Measurements from ENCODE around the gene FOXJ1.

Gene FOXJ1

DNA sequence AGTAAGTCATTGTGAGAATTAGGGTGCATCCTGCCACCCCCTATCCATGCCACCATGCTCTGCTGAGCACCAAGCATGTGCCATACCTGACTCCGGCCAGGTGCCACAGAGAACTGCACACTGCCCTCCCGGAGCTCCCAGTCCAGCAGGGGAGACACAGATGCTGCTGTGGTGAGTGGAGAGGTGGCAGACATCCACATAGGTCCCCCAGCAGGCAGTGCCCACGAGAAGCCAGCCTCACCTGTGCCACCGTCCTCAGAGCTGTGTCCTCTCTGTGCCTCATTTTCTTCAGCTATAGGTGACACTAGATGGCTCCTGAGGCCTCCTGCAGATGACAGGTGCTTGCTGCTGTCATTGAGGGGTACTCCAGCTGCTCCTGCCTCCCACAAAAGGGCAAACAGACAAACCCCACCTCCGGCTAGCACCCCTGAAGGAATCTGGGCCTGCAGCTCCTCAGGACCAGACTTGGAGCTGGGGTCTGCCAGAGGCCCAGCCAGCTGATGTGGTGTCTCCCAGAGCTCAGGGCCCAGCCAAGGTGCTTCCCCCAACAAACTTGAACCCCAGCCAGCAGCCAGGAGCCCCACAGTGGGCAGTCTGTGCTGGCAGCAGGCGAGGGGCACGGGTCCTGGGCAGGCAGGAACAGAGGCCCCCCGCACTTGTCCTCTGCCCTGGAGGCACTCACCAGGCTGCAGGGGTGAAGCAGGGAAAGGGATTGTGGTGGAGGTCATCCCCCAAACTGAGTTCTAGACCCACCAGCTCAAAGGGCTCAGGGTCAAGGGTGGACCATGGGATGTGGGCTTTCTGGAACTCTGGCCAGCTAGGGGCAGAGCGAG, 17.1 kb downstream of the FOXJ1 start:
- DNase-seq (ENCODE audit: low read depth): no peak

DNA sequence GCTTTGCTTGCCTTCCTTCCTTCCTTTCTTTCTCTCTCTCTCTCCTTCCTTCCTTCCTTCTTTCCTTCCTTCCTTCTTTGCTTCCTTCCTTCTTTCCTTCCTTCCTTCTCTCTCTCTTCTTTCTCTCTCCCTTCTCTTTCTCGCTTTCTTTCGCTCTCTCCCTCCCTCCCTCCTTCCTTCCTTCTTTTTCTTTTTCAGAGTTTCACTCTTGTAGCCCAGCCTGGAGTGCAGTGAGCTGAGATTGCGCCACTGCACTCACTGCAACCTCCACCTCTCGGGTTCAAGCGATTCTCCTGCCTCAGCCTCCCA, 17.9 kb downstream of the FOXJ1 start:
- DNase-seq (ENCODE audit: low read depth): no peak

DNA sequence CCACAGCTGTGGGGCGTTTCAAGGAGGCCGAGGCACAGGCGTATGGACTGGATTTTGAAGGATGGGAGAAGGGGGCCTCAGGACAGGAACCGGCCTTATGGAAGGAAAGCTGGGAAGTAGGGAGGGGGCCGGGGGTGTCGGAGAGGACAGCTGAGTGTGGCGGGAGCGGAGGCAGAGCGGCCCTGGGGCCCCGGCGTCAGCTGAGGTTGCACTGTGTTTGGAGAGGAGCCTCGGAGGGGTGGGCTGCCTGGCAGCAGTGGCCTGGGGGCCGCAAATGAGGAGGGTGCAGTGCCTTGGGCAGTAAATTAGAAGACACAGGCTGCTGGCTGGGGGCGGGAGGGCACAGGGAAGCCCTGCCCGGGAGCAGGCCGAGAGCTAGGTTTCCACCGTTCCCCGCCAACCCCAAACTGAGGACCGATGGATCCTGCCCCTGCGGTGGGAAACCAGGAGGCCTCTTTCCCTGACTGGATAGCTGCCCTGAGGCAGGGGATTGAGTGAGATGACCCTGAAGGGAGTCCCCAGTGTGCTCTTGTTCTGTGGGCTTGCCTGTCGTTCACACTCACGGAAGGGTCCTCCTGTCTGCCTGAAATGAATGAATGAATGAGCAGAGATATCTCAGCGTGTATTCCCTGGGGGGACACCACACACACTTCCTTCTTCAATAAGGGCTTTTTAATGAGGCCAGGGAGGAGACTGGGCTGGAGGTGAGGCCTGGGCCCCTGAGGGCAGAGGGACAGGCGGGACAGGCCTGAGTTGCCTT, 18.4 kb downstream of the FOXJ1 start:
- DNase-seq (ENCODE audit: low read depth): no peak

DNA sequence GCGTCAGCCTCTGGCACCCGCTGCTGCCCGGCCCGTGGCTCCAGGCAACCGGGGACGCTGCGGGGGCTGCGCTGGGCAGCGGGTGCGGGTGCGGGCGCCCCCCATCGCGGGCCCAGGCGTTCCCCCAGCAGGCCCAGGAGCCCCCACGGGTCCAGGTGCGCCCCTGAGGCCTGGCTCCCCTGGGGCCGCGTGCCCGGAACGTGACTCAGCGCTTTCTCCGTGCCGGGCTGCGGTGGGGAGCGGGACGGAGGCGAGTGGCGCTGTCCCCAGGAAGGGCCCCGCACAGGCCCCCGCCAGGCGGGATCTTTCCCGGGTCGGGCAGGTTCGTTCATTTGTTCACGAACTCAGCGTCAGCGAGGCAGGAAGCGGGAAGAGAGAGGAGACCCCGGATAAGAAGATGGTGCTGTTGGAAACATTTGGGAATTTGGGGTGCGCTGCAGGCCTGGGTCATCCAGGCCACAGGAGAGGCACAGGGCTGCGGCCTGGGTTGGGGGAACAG, 19.1 kb downstream of the FOXJ1 start:
- DNase-seq (ENCODE audit: low read depth): no peak

DNA sequence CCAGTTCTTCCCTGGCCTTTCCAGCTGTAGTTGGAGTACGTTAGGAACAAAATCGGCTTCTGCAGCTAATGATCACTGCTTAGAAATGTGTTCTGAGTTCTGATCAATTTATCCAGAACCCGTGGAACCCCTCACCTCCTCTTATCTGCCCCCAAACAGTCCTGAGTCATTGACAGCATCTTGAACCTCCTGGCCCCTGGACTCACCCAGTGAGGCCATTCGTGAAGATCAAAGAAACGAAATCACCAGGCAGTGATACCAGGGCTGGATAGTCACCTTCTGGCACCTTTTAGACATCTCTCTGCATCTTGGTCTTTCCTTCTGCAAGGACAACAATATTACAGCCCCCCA, 20.4 kb downstream of the FOXJ1 start:
- no peak for DNase-seq (ENCODE audit: low read depth)

DNA sequence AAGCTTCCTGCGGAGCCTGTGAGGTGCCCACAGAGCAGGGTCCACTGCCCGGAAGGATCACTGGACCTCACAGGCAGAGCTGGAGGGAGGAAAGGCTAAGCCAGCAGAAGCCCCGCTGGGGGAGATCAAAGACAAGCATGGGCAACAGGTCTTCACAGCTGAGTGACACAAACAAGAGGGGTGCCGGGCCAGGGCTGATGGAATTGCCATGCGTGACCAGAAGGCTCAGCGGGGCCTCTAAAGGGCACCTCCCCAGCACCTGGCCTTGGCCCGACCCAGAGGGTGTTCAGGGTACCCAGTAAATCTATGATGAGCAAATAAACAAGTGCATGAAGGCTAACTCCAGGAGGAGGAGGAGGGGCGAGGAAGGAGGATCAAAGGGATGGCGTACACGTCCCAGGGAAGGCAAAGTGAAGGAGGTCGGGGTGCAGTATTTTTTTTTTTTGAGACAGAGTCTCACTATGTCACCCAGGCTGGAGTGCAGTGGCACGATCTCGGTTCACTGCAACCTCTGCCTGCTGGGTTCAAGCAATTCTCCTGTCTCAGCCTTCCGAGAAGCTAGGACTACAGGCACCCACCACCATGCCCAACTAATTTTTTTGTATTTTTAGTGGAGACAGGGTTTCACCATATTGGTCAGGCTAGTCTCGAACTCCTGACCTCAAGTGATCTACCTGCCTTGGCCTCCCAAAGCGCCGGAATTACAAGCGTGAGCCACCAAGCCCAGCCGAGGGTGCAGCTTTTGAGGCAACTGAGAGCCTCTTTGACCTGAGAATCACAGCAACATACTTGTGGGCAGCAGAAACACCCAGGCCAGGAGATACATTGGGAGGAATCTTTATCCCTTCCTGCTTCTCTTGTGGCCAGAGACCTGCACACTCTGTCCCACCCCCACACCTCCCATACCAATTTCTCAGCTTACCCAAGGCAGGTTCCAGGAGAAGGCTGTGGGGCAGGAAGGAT, 21.4 kb downstream of the FOXJ1 start:
- no peak for DNase-seq (ENCODE audit: low read depth)

DNA sequence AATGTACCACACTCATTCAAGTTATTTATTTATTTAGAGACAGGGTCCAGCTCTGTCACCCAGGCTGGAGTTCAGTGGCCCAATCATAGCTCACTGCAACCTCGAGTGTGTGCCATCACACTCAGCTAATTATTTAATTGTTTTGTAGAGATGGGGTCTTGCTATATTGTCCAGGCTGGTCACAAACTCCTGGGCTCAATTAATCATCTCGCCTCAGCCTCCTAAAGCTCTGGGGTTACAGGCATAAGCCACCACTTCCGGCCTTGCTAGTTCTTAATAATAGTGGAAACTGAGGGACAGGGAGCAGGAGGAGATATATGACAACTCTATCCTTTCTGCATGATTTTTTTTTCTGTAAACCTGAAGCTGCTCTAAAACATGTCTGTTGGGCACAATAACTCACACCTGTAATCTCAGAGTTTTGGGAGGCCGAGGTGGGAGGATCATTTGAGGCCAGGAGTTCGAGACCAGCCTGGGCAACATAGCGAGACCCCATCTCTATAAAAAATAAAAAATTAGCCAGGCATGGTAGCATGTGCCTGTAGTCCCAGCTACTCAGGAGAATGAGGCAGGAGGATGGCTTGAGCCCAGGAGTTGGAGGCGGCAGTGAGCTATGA, 25.8 kb downstream of the FOXJ1 start:
- no peak for DNase-seq (ENCODE audit: low read depth)

DNA sequence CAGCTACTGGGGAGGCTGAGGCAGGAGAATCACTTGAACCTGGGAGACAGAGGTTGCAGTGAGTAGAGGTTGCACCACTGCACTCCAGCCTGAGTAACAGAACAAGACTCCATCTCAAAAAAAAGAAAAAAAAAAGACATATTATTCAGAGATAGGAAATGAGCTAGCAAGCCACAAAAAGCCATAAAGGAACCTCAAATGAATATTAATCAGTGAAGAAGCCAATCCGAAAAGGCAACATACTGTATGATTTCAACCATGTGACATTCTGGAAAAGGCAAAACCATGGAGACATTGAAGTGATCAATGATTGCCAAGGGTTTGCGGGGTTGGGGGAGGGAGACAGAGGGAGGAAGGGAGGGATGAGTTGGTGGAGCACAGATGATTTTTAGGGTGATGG, 29.1 kb downstream of the FOXJ1 start:
- no peak for DNase-seq (ENCODE audit: low read depth)

DNA sequence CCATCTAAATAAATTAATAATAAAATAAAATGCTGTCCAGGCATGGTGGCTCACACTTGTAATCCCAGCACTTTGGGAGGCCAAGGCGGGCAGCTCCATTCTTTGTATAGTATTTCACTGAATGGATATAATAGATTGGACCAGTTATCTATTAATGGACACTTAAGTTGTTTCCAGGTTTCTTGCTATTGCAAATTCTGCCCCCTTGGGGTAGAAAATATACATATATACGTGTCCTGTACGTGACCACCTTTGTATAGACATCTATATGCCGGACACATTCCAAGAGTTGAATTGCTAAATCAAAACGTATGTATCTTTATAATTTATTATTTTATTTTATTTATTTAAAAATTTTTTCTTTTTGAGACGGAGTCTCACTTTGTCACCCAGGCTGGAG, 33.5 kb downstream of the FOXJ1 start:
- DNase-seq (ENCODE audit: low read depth): no peak

DNA sequence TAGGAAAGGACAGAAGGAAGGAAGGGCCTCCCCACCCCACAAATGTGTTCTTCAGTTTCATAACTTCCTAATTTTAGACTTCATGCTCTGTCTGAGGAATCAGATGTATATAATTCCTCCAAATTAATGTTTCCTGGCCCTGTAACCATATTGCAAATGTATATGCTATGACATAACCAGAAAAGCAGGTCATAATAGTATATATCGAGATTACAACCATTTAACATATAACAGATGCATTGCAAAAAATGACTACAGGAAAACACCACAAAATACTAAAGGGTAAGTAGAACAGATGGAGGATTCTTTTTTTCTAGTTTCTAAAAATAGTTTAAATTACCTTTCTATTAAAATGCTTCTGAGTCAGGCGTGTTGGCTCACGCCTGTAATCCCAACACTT, 34.3 kb downstream of the FOXJ1 start:
- DNase-seq (ENCODE audit: low read depth): no peak

DNA sequence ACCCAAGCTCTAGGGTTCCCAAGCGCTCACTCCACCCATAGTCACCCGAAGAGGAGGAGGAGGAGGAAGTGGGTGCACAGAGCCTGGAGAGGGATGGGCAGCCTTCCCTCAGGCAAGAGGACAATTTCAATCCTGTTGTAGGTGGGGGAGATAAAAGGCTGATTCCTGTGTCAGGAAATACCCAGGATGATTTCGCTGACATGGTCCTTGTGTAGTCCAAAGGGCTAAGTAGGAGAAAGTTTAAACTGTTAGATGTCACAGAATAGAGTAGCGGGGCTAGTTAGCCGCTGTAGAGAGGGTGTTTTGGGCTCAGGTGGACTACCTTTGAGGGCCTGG, 36.2 kb downstream of the FOXJ1 start:
- no peak for DNase-seq (ENCODE audit: low read depth)

DNA sequence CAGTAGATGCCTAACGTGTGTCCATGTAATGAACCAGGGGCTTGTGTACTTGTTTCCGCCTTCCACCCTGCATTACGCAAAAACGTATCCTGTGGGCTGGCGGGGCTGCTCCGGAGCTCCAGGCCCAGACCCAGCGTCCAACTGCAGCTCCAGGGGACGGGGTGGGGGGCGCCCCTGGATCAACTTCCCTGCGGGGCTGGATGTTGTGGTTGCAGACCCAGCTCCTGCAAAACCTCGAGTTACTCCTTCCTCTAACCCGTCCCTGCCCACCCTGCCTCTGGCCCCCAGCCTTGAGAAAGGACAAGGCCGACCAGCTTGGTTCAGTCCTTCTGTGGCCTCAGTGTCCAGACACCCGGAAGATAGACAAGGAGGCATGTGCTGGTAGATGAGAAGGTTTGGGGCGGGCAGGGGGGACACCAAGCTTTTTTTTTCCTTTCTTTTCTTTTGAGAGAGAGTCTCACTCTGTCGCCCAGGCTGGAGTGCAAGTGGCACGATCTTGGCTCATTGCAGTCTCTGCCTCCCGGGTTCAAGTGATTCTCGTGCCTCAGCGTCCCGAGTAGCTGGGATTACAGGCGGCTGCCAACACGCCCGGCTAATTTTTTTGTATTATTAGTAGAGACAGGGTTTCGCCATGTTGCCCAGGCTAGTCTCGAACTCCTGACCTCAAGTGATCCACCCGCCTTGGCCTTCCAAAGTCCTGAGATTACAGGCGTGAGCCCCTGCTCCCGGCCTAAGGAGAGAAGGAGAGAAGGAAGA, 36.7 kb downstream of the FOXJ1 start:
- DNase-seq (ENCODE audit: low read depth): no peak

DNA sequence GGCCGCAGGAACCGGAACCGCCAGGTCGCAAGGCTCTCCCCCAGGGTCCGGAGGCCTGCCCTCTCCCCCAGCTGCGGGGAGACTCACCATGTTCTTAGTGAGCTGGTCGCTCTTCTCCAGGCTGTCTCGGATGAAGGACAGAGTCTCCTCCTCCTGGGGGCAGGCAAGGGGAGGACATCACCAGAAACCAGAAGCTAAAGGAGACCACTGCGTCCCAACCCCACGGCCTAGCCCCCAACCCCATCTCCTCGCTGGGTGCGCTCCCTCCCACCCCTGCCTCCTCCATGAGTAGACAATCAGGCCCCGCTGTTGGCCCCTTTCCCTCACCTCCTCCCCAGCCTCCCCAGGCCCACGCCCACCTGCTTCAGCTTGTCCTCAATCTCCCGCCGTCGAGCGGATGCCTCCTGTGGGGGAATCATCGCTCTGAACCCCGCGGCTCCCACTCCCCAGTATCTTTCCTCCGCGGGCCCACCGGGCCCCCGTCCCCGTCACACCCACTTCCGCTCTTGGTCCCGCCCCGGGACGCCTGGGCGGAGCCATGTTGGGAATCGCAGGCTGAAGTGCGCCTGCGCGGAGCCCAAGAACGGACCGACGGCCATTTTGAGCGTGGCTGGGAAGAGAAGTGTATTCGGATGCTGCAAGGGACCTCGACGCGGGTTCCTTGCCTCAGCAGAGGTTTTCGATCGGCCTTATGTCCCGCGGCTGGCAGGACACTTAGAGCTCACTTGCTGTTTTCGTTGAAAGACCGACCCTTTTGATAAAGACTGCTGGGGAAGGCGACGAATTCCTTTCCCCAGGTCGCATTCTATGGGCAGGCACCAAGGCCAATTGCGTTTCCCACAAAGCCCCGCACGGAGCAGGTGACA, 37.5 kb downstream of the FOXJ1 start, which contains the start of gene EXOC7:
TSS of gene EXOC7 (minus strand) at position 514 of the 866 bp plus-strand sequence. CDS start at position 419, 95 bp downstream.
- peak; percentile 93 for DNase-seq (ENCODE audit: low read depth)

DNA sequence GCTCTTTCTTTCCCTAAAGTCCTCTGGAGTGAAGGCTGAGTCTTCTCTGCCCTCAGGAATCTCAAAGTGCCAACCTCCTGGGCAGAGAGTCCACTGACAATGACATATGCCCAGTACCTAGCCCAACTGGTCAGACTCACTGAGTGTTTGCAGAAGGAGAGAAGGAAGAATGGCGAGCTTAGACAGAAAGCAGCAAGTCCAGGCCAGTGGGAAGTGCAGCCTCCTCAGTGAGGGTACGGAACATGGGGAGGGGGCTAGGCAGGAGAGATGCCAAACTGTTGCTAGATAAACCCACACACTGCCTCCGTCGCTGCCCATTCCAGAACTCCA, 38.1 kb downstream of the FOXJ1 start:
- no peak for DNase-seq (ENCODE audit: low read depth)

DNA sequence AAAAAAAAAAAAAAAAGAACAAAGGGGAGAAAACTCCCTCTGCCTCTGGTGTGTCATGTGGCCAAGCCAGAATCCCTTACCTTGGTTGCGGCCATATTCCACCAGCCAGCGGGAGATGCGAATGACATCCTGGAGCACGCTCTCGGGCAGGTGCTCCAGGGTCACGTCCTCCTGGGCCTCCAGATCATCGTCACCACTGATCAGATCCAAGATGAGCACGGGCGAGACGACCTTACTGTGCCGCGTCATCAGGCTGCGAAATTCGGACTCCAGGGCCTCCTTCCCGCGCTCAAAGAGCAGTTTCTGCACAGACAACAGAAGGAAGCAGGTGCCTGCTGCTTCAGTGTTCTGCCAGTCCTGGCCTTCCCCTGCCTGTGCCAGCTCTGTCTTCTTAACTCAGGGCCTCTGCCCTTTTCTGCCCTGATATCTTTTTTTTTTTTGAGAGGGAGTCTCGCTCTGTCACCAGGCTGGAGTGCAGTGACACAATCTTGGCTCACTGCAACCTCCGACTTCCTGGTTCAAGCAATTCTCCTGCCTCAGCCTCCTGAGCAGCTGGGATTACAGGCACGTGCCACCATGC, 43.2 kb downstream of the FOXJ1 start:
- no peak for DNase-seq (ENCODE audit: low read depth)

DNA sequence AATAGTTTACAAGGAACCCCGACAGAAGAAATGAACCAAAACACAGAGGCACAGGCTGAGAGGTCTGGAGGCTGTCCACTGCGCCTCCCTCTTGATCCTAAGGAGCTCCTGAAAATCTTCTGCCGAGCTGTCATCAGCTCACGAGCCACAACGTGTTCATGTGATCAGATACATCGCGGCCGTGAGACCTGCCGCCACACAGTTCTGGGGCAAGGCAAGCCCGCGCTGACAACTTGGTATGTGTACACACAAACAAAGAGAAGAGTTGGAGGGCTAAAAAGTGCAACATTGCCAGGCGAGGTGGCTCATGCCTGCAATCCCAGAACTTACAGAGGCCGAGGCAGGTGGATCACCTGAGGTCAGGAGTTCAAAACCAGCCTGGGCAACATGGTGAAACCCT, 45.1 kb downstream of the FOXJ1 start:
- DNase-seq (ENCODE audit: low read depth): no peak

DNA sequence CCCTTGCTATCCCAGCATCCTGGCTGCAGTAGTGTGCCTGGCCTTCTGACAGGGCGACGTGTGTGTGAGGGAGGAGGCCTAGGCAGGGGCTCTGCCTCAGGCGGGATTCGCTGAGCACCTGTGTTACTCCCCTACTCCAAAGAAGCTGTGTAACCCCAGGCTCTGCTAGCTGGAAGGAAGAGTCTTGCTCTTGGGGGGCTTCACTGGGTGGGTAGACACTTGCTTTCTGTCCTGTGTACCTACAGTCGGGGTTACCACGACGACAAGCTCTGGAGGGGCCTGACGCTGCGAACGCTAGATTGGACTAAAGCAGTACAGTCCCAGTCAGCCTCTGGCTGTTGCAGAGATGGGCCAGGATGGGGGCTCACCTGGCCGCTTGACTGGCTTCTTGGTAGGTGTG, 47.0 kb downstream of the FOXJ1 start:
- DNase-seq (ENCODE audit: low read depth): no peak

DNA sequence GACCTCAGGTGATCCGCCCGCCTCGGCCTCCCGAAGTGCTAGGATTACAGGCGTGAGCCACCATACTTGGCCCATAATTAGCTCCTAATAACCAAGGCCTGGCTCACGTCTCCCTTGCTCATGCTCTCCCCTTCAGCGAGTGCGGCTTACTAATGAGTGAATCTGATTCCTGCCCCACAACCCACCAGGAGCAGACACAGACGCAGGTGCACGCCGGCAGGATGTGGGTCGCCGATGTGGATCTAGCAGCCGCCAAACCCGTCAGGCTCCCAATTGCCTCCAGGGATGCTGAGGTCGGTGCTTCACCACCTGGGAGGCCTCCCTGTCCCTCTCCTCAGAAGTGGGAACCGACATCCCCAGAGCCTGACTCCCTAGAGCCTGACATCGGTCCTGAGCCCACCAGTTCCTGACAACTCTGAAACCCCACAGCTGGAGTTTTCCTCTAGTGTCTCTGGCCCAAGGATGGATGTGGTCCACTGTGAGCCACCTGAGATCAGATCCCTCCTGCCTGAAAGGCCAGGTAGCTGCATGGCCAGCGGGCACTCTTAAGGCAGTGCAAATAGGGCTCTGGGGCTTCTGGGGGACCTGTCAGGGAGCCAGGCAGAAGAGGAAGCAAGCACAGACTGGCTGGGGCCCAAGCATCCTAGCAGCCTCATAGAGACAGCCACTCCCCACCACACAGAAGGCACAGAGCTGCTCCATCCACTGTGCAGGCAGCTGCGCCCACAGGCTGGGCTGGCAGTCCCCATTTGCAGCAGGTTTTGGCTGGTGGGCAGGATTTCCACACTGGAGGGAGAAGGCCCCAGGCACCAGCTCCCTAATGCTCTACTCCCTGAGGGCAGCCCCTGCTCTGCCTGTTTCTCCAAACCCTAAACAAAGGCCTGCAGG, 48.3 kb downstream of the FOXJ1 start:
- no peak for DNase-seq (ENCODE audit: low read depth)

Data from activated T-cell treated with anti-CD3 and anti-CD28 coated beads for 1 hour (primary cell).